DMS114 treated with DMSO at 0.1 percent for 48 hours (cell line): Measurements from ENCODE around the gene RMDN3.

Experiments used
- DNase-seq: peaks from one replicate; lab custom pipeline; 2025; ENCODE audit not compliant: unreplicated experiment; lab: John Stamatoyannopoulos, UW

The RMDN3 gene

DNA sequence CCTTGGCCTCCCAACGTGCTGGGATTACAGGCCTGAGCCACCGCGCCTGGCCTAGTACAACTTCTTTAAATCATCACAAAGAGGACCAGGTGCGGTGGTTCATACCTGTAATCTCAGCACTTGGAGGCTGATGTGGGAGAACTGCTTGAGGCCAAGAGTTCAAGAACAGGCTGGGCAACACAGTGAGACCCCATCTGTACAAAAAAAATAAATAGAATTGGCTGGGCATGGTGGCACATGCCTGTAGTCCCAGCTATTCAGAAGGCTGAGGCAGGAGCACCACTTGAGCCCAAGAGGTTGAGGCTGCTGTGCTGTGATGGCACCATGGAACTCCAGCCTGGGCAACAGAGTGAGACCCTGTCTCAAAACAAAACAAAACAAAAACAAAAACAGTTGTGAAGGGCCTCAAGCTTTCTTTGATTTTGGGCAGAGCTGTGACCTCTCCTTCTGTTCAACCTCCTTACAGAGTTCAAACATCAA is 5.9 kb downstream of the RMDN3 start:
- DNase-seq = no peak

- DNase-seq = no peak
Observed at GRCh38 chr15:40747685-40748631, 7.1 kb downstream of the RMDN3 start.

GRCh38 chr15:40746916-40747418 is 8.1 kb downstream of the RMDN3 start:
- DNase-seq = no peak

- DNase-seq = no peak
Observed at GRCh38 chr15:40744815-40745152, 10.3 kb downstream of the RMDN3 start.

GRCh38 chr15:40743921-40744814 is 10.9 kb downstream of the RMDN3 start:
- DNase-seq = no peak

DNA sequence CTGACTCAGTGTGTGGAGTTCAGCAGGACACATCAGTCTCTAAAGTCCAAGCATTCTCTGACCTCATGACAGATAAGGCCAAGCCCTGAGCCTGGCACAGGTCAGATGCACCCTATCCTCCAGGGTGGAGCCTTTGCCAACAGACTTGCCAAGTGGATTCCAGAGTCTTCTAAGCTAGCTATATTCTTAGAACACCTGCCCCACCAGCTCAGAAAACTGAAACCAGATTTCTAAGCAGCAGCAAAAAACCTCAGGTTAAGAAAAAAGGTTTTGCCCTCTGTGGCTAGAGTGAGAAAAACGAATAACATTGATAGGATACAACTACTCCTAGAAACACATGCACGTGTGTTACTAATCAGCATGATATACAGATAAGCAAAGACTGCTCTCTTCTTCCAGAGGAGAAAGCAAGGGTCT is 11.6 kb downstream of the RMDN3 start:
- no peak for DNase-seq

- DNase-seq = no peak
Observed at GRCh38 chr15:40739854-40740253, 15.2 kb downstream of the RMDN3 start.

- no peak for DNase-seq
Observed at GRCh38 chr15:40739047-40739446, 16.0 kb downstream of the RMDN3 start.

DNA sequence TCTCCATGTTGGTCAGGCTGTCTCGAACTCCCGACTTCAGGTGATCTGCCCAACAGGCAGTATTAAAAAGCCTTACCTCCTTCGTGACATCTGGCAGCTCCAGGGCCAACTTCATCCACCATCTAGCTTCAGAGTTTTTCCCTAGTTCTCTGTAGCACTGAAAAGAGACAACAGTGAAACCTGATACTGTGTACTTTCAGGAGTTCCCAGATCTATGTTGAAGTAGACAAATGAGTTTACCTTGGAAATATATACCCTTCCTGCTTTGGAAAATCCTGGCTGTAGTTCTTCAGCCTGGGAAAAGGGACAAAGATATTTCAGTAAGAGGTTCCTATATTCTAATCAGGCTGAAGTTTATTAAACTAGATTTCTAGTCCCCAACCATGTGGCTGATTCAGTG is 18.0 kb downstream of the RMDN3 start:
- no peak for DNase-seq

- no peak for DNase-seq
Observed at GRCh38 chr15:40736575-40736974, 18.5 kb downstream of the RMDN3 start.

DNA sequence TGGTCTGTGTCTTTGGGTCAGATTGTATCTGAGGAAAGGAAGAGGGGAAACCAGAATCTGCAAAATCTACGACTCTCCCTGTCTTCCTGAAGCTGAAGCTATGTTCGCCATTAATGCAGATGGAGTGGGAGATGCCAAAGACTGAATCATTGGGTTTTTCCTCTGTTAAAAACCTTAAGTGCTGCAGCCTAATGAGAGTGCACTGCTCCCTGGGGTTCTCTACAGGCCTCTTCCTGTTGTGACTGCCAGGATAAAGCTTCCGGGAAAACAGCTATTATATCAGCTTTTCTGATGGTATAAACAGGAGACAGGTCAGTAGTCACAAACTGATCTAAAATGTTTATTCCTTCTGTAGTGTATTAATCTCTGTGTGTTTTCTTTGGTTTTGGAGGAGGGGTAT is 24.0 kb downstream of the RMDN3 start:
- no peak for DNase-seq

DNA sequence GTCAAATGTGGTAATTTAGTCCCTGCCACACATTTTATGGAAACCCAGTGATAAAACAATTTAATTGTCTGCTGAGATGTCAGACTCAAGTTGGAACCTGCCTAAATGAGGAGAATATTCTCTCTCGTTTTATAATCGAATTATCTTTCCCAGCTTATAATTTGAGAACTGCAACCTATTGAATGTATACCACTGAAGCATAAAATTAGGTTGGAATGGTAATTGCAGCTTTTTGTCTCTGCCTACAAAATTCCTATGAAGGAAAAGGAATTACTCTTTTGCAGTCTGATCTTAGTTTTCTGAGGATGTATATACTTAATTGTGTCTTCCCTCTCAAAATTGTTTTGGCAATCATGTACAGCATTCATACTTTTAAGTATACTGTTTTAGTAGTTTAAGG is 31.1 kb downstream of the RMDN3 start:
- no peak for DNase-seq

GRCh38 chr15:40722934-40723333 is 32.1 kb downstream of the RMDN3 start:
- DNase-seq = no peak

- DNase-seq = no peak
Observed at GRCh38 chr15:40722354-40722753, 32.7 kb downstream of the RMDN3 start.

DNA sequence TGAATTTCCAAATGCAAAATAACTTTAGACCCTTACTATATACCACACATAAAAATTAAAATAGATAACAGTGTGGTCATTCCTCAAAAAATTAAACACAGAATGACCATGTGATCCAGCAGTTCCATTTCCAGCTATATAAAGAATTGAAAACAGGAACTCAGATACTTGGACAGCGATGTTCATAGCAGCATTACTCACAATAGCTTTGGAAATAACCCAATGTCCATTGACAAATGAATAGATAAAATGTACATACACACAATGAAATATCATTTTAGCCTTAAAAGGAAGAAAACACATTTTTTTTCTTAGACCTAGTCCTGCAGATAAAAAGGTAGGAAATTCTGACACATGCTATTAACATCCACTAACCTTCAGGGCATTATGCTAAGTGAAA is 33.4 kb downstream of the RMDN3 start:
- no peak for DNase-seq

GRCh38 chr15:40716165-40716564 is 38.9 kb downstream of the RMDN3 start:
- DNase-seq = no peak

- DNase-seq = no peak
Observed at GRCh38 chr15:40714144-40714543, 40.9 kb downstream of the RMDN3 start.

GRCh38 chr15:40706121-40706520 is 48.9 kb downstream of the RMDN3 start:
- DNase-seq = no peak

DNA sequence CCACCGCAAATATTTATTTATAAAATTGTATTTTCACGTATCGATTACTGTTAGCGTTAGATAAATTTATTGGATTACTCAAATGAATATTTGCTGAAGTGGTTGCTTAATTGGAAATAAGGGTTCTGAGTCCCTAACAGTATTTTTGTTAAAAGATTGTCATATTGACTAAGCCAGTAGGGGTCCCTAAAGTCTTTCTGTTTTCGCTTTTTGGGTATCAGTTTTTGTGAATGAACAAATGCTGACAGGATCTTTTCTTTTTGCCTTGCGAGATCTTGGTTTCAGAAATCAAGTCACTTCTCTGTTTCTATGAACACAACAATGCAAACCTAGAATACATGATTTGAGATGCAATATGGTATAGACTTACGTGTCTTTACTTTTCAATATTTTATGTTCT is 53.0 kb downstream of the RMDN3 start:
- DNase-seq = no peak

- no peak for DNase-seq
Observed at GRCh38 chr15:40697916-40698315, 57.1 kb downstream of the RMDN3 start.

- DNase-seq = no peak
Observed at GRCh38 chr15:40696228-40696627, 58.8 kb downstream of the RMDN3 start.

- DNase-seq = no peak
Observed at GRCh38 chr15:40695469-40695890, 59.6 kb downstream of the RMDN3 start.
